Stomach (tissue), 9 donors: ENCODE results near the gene GNGT1. TPM values are rescaled to one million over a fixed set of nuclear protein-coding genes. Genes with fewer than 3 reads are reported as not detected.

Source experiments
- DNase-seq, 2 donors: peaks; one replicate each; pipeline versions ENCODE4 v3.0.0 to v3.0.0-alpha.2; 2013 to 2019
- H3K27ac ChIP-seq, 5 donors: fragments of 200-600 bp in 4 of 5; sonication (generic) in 4 of 5; one replicate each; pipeline ENCODE4 v1.5.1; 2013 to 2019; ENCODE audit warnings: mild to moderate bottlenecking in 1 of 5, moderate library complexity in 1 of 5
- H3K27me3 ChIP-seq, 3 donors: fragments of 200-600 bp; sonication (generic); one replicate each; pipeline ENCODE4 v1.5.1; 2017 to 2019; ENCODE audit warnings: mixed run types in 1 of 3
- H3K36me3 ChIP-seq, 4 donors: fragments of 200-600 bp; sonication (generic); 1 replicate in 3 of 4; 2 replicates in 1 of 4; pipeline ENCODE4 v1.5.1; 2016 to 2019
- H3K4me1 ChIP-seq, 4 donors: fragments of 200-600 bp; sonication (generic); one replicate each; pipeline ENCODE4 v1.5.1; 2016 to 2019
- H3K4me3 ChIP-seq, 4 donors: fragments of 200-600 bp; sonication (generic) in 3 of 4; one replicate each; pipeline ENCODE4 v1.5.1; 2016 to 2019; ENCODE audit warnings: mild to moderate bottlenecking in 1 of 4
- H3K9me3 ChIP-seq, 4 donors: fragments of 200-600 bp; sonication (generic); one replicate each; pipeline ENCODE4 v1.5.1; 2016 to 2019
- EP300 ChIP-seq: sonication (generic); formaldehyde crosslinking; IDR thresholded peaks from one replicate; pipeline ENCODE4 v1.6.1; 2017; ENCODE audit warnings: antibody characterized with exemption
- POLR2A ChIP-seq, 4 donors: fragments of 450-650 bp; IDR thresholded peaks; one replicate each; pipeline ENCODE4 v1.6.1; 2016; ENCODE audit warnings: antibody characterized with exemption in 4 of 4, control low read depth in 2 of 4, mild to moderate bottlenecking in 1 of 4, moderate library complexity in 1 of 4
- POLR2AphosphoS5 ChIP-seq, 3 donors: sonication (generic); formaldehyde crosslinking; IDR thresholded peaks; one replicate each; pipeline ENCODE4 v1.6.1; 2016; ENCODE audit warnings: antibody characterized with exemption in 3 of 3
- WGBS, 5 donors: extraction: QIAGEN DNeasy Blood & Tissue Kit in 3 of 5; methylation state at CpG; one replicate each; pipeline versions ENCODE4 v1.1.5 to v1.1.7; 2013 to 2018; 5-methylcytosine and 5-hydroxymethylcytosine counted together
- intact Hi-C: fragments of 100-400 bp; cut with DNase I; formaldehyde crosslinking; loops from one replicate; pipeline ENCODE4 v1.15.1; 2023; ENCODE audit warnings: low total_unique reads
- polyA plus RNA-seq, 3 donors: library from polyadenylated mRNA; stranded (reverse); fragments of 200-250 nt; gene quantifications; one replicate each; pipeline ENCODE4 v1.2.3, GENCODE V29; 2013
- total RNA-seq, 5 donors: library from RNA; depleted of rRNA; stranded (reverse); fragments of >200 nt; gene quantifications; one replicate each; pipeline versions ENCODE4 v1.1.0 to v1.2.3, GENCODE V29; 2014 to 2016
- TF ChIP-seq, protein P1 (sequence below), 7 experiments: fragments of 450-650 bp in 4 of 7; fragments of 200-600 bp in 3 of 7; sonication (generic) in 3 of 7; IDR thresholded peaks; one replicate each; pipeline ENCODE4 v1.5.1; 2016 to 2019; ENCODE audit warnings: antibody characterized with exemption in 7 of 7, control low read depth in 2 of 7, mild to moderate bottlenecking in 1 of 7
- donor health status: healthy with polysubstance abuse.
- donor health status: Bipolar disorder and iron deficiency.
- donor health status: healthy.

GNGT1 gene
- total and polyA plus RNA-seq, 8 donors: not detected

DNA sequence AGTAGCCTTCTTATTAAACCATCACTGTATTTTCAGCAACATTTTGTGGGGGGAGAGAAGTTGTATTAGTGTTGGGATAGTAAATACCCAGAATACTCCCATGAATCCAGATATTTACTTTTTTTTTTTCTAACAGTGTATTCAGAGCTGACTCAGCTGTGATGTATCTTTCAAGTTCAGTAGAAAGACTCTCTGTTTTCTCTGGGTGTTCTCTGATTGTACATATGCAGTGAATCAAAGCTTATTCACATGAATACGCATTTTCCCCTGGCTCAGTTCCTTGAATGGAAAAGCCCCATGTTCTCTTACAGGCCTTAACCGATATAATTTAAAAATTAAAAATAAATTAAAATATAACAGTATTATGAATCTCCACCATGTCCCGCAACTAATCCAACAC is 17.1 kb upstream of the GNGT1 start:
- H3K4me1 ChIP-seq: peaks cover 0 to 17% (median 14%) of the 10 kb centered on the region in 4 donors
- H3K27ac ChIP-seq: no peak overlapping the region
- intact Hi-C loops: no loop called here
- TF ChIP-seq POLR2A (IDR thresholded peaks at IDR 0.05) (no peak), EP300 (no peak)
- peaks cover 0 to 36% (median 13%) of the 10 kb centered on the region in 3 donors for H3K27me3 ChIP-seq
- peak in 1 of 2 donors; percentile 18 for DNase-seq
- 85 to 93% (median 85%) methylated on average over 3 of the region's 3 CpGs for WGBS, 5 donors
- H3K36me3 ChIP-seq: no peaks in the 10 kb centered on the region
- H3K9me3 ChIP-seq: no peaks in the 10 kb centered on the region
- peak overlapping the region in 1 of 4 donors; percentile 53 for H3K4me3 ChIP-seq

DNA sequence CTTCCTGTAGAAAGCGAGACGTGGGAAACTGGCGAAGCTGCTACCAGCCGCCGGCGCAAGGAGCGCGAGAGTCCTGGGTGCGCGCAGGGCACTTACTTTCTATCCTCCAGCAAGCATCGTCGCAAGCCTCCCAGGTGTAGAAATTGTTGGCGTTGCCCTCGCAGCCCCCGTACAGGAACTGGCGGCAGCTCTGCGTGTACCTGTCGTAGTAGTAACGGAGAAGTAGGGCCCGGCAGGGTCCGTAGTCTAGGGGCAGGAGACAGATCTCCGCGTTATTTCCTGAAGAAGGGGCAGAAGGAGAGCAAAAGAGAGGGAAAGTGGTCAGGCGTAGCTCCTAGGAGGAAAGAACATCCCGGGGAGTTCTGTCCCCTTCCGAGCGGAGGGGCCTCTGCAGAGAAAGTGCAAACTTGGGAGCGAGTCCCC is 16.3 kb upstream of the GNGT1 start:
- Histone ChIP-seq H3K36me3 (no peaks in the 10 kb centered on the region), H3K4me3 (peak overlapping the region; percentile 53 to 66 (median 60)), H3K27ac (peak overlapping the region in 2 of 5 donors; percentile 53 to 68), H3K4me1 (peaks cover 0 to 23% (median 15%) of the 10 kb centered on the region in 4 donors), H3K9me3 (no peaks in the 10 kb centered on the region), H3K27me3 (peaks cover 0 to 36% (median 13%) of the 10 kb centered on the region in 3 donors)
- DNase-seq: peak in 1 of 2 donors; percentile 73
- intact Hi-C loops: no loop called here
- WGBS, 5 donors: 1 to 4% (median 1%) methylated on average over 28 of the region's 28 CpGs
- TF ChIP-seq, protein P1, sequence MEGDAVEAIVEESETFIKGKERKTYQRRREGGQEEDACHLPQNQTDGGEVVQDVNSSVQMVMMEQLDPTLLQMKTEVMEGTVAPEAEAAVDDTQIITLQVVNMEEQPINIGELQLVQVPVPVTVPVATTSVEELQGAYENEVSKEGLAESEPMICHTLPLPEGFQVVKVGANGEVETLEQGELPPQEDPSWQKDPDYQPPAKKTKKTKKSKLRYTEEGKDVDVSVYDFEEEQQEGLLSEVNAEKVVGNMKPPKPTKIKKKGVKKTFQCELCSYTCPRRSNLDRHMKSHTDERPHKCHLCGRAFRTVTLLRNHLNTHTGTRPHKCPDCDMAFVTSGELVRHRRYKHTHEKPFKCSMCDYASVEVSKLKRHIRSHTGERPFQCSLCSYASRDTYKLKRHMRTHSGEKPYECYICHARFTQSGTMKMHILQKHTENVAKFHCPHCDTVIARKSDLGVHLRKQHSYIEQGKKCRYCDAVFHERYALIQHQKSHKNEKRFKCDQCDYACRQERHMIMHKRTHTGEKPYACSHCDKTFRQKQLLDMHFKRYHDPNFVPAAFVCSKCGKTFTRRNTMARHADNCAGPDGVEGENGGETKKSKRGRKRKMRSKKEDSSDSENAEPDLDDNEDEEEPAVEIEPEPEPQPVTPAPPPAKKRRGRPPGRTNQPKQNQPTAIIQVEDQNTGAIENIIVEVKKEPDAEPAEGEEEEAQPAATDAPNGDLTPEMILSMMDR (IDR thresholded peaks at IDR 0.05): no peak
- no peak for TF ChIP-seq POLR2AphosphoS5 (IDR thresholded peaks at IDR 0.05)
- no peak for TF ChIP-seq POLR2A (IDR thresholded peaks at IDR 0.05)
- no peak for TF ChIP-seq EP300

GRCh38 chr7:93890464-93891068 is 15.8 kb upstream of the GNGT1 start, which contains the start of gene TFPI2:
Gene TFPI2, minus strand, starts transcription at chr7:93890753. Its CDS starts 75 bp downstream, at chr7:93890678.
- intact Hi-C loops: no loop called here
- H3K27me3 ChIP-seq: peaks cover 0 to 36% (median 13%) of the 10 kb centered on the region in 3 donors
- peak in 1 of 2 donors; percentile 74 for DNase-seq
- no peaks in the 10 kb centered on the region for H3K9me3 ChIP-seq
- peaks cover 0 to 28% (median 17%) of the 10 kb centered on the region in 4 donors for H3K4me1 ChIP-seq
- TF ChIP-seq POLR2A (IDR thresholded peaks at IDR 0.05): no peak
- peak in 1 of 3 donors; percentile 19 for TF ChIP-seq POLR2AphosphoS5 (IDR thresholded peaks at IDR 0.05)
- TF ChIP-seq, protein P1 (IDR thresholded peaks at IDR 0.05): no peak
- H3K27ac ChIP-seq: peak within 1 kb of the TSS in 2 of 5 donors; percentile 53 to 68
- WGBS, 5 donors: 1 to 4% (median 2%) methylated on average over 16 to 49 of the region's 49 CpGs
- H3K36me3 ChIP-seq: no peaks in the 10 kb centered on the region
- H3K4me3 ChIP-seq: peak within 1 kb of the TSS; percentile 53 to 66 (median 60)

GRCh38 chr7:93894426-93894825 is 11.9 kb upstream of the GNGT1 start:
- no peaks in the 10 kb centered on the region for H3K9me3 ChIP-seq
- WGBS, 5 donors: 67 to 76% (median 73%) methylated on average over 1 of the region's 1 CpG
- no peak for DNase-seq
- TF ChIP-seq POLR2A (IDR thresholded peaks at IDR 0.05): no peak
- TF ChIP-seq, protein P1 (IDR thresholded peaks at IDR 0.05): no peak
- no peak for TF ChIP-seq EP300
- TF ChIP-seq POLR2AphosphoS5 (IDR thresholded peaks at IDR 0.05): no peak
- H3K4me3 ChIP-seq: no peak overlapping the region
- H3K27ac ChIP-seq: no peak overlapping the region
- no peaks in the 10 kb centered on the region for H3K36me3 ChIP-seq
- intact Hi-C loops: no loop called here
- H3K4me1 ChIP-seq: peaks cover 0 to 42% (median 23%) of the 10 kb centered on the region in 4 donors
- peaks cover 0 to 27% (median 13%) of the 10 kb centered on the region in 3 donors for H3K27me3 ChIP-seq
